NCI-H1417 treated with DMSO at 0.1 percent for 48 hours (cell line): Measurements from ENCODE around the gene PDCL2.
"Not testable (repeated sequence)": the region's sequence is repeated elsewhere in the genome, so short reads cannot be mapped to it uniquely, and the experiment has no call there.

Source experiments
- DNase-seq: peaks from one replicate; lab custom pipeline; 2025; lab: John Stamatoyannopoulos, UW

The PDCL2 gene

GRCh38 chr4:55588160-55588559, 3.9 kb downstream of the PDCL2 start:
- no peak for DNase-seq

- not testable (repeated sequence) for DNase-seq
These were observed 9.3 kb downstream of the PDCL2 start for GRCh38 chr4:55582773-55583172.

GRCh38 chr4:55578341-55579010, 13.6 kb downstream of the PDCL2 start:
- no peak for DNase-seq

DNA sequence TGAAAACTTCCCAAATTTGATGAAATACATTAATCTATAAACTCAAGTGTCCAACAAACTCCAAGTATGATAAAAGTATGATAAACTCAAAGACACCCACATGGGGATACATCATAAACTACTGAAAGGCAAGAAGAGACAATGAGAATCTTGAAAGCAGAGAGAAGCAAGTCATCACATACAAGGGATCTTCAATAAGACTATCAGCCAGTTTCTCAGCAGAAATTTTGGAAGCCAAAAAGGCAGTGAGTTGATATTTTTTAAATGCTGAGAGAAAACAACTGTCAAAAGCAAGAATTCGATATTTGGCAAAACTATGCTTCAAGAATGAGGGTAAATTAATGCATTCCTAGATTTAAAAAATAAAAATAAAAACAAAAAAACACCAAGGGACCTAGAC, 16.5 kb downstream of the PDCL2 start:
- no peak for DNase-seq

DNA sequence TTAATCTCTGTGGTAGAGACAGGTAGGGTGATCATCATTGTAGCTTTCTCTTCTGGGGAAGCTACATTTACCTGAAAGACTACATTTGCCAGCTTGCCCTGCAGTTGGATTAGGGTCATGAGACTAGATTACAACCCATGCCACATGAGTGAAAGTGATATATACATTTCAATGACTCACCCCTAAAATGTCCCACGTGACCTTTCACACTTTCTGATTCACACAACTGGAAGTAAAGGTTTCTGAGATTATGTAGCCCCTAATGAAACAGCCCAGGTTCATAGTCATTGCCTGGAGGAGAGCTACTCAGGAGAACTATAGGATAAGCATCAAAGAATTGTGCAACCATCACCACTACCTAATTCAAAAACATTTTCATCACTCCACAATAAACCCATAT, 17.8 kb downstream of the PDCL2 start:
- DNase-seq, result no peak

DNA sequence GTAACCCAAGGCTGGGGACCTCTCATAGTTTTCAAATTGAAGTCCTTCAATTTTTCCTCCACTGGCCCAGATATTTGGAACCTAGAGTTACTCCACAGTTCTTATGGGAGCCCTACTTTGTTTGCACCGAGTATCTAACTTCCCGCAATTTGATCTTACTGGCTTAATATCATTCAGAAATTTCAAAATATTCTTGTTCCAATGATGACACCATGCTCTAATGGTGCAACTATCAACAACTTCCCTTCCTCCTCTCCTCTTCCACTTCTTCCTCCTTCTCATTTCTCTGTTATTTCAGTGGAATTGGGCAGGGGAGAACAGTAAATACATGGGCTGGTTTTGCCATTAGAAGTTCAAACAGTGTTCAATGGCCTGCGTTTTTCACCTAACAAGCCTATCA, 20.2 kb downstream of the PDCL2 start:
- no peak for DNase-seq

- no peak for DNase-seq
These were observed 23.0 kb downstream of the PDCL2 start for GRCh38 chr4:55568905-55569504.

- DNase-seq, result no peak
These were observed 30.2 kb downstream of the PDCL2 start for GRCh38 chr4:55561889-55562288.

- no peak for DNase-seq
These were observed 31.9 kb downstream of the PDCL2 start for GRCh38 chr4:55560096-55560495.

GRCh38 chr4:55554453-55555030, 37.5 kb downstream of the PDCL2 start:
- DNase-seq, result no peak

GRCh38 chr4:55553441-55554201, 38.4 kb downstream of the PDCL2 start:
- DNase-seq, result no peak

GRCh38 chr4:55551964-55552363, 40.1 kb downstream of the PDCL2 start:
- DNase-seq, result not testable (repeated sequence)

- DNase-seq, result no peak
These were observed 42.2 kb downstream of the PDCL2 start for GRCh38 chr4:55549888-55550287.

- no peak for DNase-seq
These were observed 44.1 kb downstream of the PDCL2 start for GRCh38 chr4:55547918-55548317.

DNA sequence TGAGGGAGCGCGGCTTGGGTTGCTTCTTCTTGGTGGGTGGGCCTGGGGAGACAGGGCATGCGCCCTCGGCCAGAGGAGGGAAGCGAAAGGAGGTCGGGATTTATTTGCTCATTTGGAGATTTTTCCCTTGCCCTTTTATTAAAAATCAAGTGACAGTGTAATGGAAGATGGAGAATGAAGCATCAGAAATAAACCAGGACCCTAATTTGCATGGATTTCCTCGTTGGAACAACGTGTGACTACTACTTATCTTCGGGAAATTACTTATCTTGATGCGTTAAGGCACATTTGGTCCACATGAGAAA, 44.6 kb downstream of the PDCL2 start:
- no peak for DNase-seq

- no peak for DNase-seq
These were observed 45.1 kb downstream of the PDCL2 start, which contains the start of gene CLOCK for GRCh38 chr4:55546756-55547465. Gene CLOCK, minus strand, starts transcription at chr4:55546909. Its CDS starts 64,124 bp downstream, at chr4:55482785.

- DNase-seq, result peak; percentile 33
These were observed 45.6 kb downstream of the PDCL2 start for GRCh38 chr4:55546506-55546755.

GRCh38 chr4:55545641-55546505, 46.2 kb downstream of the PDCL2 start:
- peak; percentile 21 for DNase-seq

- DNase-seq, result no peak
These were observed 46.9 kb downstream of the PDCL2 start for GRCh38 chr4:55545151-55545550.

DNA sequence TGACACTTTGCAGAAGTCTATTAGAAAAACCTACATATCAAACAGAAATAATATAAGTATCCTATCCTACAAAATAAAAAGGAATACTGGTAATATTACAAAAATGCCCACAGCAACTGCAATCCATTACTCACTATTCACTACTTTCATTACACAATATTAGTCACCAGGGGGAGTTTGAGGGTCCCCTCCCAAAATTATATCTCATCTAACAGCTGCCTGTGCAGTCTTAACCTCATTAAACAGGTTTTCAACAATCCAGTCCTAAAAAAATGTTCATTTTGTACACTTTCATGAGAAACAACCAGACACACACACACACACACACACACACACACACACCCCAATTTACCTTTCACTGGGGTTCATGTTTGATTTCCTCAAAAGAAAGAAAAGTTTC, 48.2 kb downstream of the PDCL2 start:
- no peak for DNase-seq

DNA sequence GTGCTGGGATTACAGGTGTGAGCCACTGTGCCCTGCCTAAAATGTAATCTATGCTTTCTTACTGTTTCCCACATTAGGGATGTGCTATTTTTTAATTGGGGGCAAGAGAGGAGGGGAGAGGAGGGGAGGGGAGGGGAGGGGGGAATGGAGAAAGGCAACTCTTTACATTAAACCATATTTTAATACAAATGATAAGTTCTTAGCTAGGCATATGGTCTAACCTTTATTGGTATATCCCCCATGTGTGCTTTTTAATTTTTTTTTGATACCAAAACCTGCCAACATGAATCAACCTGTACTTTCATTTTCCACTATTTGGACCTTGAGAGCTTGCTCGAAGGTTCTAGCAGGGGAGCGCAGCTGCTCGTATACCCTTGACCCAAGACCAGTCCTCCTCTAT, 51.8 kb downstream of the PDCL2 start:
- no peak for DNase-seq

GRCh38 chr4:55539658-55540057, 52.4 kb downstream of the PDCL2 start:
- no peak for DNase-seq
